NCI-H2196 (cell line): ENCODE data around the gene KLK7.
"Not testable (repeated sequence)": the region's sequence is repeated elsewhere in the genome, so short reads cannot be mapped to it uniquely, and the experiment has no call there.

ENCODE experiments used
- DNase-seq: peaks from one replicate; lab custom pipeline; 2025; ENCODE audit not compliant: unreplicated experiment; lab: John Stamatoyannopoulos, UW

Gene KLK7

GRCh38 chr19:51012661-51013190, 29.0 kb upstream of the KLK7 start:
- DNase-seq: no peak

GRCh38 chr19:51010066-51010795, 26.5 kb upstream of the KLK7 start:
- DNase-seq: no peak

GRCh38 chr19:51009061-51009891, 25.6 kb upstream of the KLK7 start:
- DNase-seq: no peak

GRCh38 chr19:51007488-51007887, 23.8 kb upstream of the KLK7 start:
- no peak for DNase-seq

GRCh38 chr19:51006406-51006805, 22.7 kb upstream of the KLK7 start:
- no peak for DNase-seq

GRCh38 chr19:51005248-51005647, 21.5 kb upstream of the KLK7 start:
- no peak for DNase-seq

- no peak for DNase-seq
These were observed 19.6 kb upstream of the KLK7 start for GRCh38 chr19:51003316-51003715.

- DNase-seq: peak; percentile 32
These were observed 19.0 kb upstream of the KLK7 start for GRCh38 chr19:51002542-51003311.

GRCh38 chr19:51002089-51002532, 18.4 kb upstream of the KLK7 start:
- DNase-seq: no peak

- no peak for DNase-seq
These were observed 17.8 kb upstream of the KLK7 start, which contains the start of gene KLK8 for GRCh38 chr19:51001515-51001914. TSS of gene KLK8 (minus strand) at chr19:51001604. CDS start at chr19:51001167, 437 bp downstream.

GRCh38 chr19:51000981-51001380, 17.3 kb upstream of the KLK7 start:
- DNase-seq: no peak

GRCh38 chr19:51000426-51000825, 16.7 kb upstream of the KLK7 start:
- no peak for DNase-seq

- no peak for DNase-seq
These were observed 15.0 kb upstream of the KLK7 start for GRCh38 chr19:50998686-50999085.

- no peak for DNase-seq
These were observed 14.3 kb upstream of the KLK7 start for GRCh38 chr19:50998061-50998460.

- no peak for DNase-seq
These were observed 10.4 kb upstream of the KLK7 start for GRCh38 chr19:50994129-50994528.

GRCh38 chr19:50992666-50993035, 8.9 kb upstream of the KLK7 start:
- DNase-seq: no peak

GRCh38 chr19:50984416-50984815, 699 bp upstream of the KLK7 start:
- DNase-seq: not testable (repeated sequence)

GRCh38 chr19:50982186-50982585, 1.5 kb downstream of the KLK7 start:
- no peak for DNase-seq

- no peak for DNase-seq
These were observed 2.0 kb downstream of the KLK7 start for GRCh38 chr19:50981587-50982146.

GRCh38 chr19:50980208-50980607, 3.5 kb downstream of the KLK7 start:
- DNase-seq: no peak

- DNase-seq: no peak
These were observed 4.0 kb downstream of the KLK7 start for GRCh38 chr19:50979758-50980157.
